Adrenal gland (tissue), 12 donors: ENCODE measurements around the gene SORBS2. TPM values are rescaled to one million over a fixed set of nuclear protein-coding genes. Genes with fewer than 3 reads are reported as not detected.

Experiments used
- DNase-seq, 7 donors: peaks; one replicate each; pipeline ENCODE4 v3.0.0-alpha.2; 2019 to 2020
- H3K27ac ChIP-seq, 5 donors: fragments of 200-600 bp; sonication (generic) in 4 of 5; 1 replicate in 3 of 5; 2 replicates in 2 of 5; pipeline versions ENCODE4 v1.5.1 to v1.8.0; 2016 to 2020; ENCODE audit warnings: mild to moderate bottlenecking in 1 of 5
- H3K27me3 ChIP-seq: fragments of 200-600 bp; 2 replicates; pipeline ENCODE4 v1.8.0; 2021
- H3K36me3 ChIP-seq, 2 donors: fragments of 200-600 bp; replicated peaks in 1 of 2; 1 replicate in 1 of 2; 2 replicates in 1 of 2; pipeline versions ENCODE4 v1.5.1 to v1.8.0; 2018 to 2022
- H3K4me1 ChIP-seq, 2 donors: fragments of 200-600 bp; replicated peaks in 1 of 2; 1 replicate in 1 of 2; 2 replicates in 1 of 2; pipeline versions ENCODE4 v1.5.1 to v1.8.0; 2018 to 2021
- H3K4me3 ChIP-seq, 4 donors: fragments of 200-600 bp; sonication (generic) in 3 of 4; one replicate each; pipeline ENCODE4 v1.5.1; 2016 to 2018
- H3K9me3 ChIP-seq, 3 donors: fragments of 200-600 bp; sonication (generic) in 1 of 3; replicated peaks in 1 of 3; 1 replicate in 2 of 3; 2 replicates in 1 of 3; pipeline versions ENCODE4 v1.5.1 to v1.8.0; 2016 to 2021
- POLR2A ChIP-seq, 2 donors: fragments of 450-650 bp; IDR thresholded peaks; one replicate each; pipeline ENCODE4 v1.6.1; 2017; ENCODE audit warnings: antibody characterized with exemption in 2 of 2, mild to moderate bottlenecking in 2 of 2, moderate library complexity in 1 of 2
- WGBS, 4 donors: extraction: QIAGEN DNeasy Blood & Tissue Kit in 2 of 4; methylation state at CpG; one replicate each; pipeline versions ENCODE4 v1.1.5 to v1.1.7; 2013 to 2017; 5-methylcytosine and 5-hydroxymethylcytosine counted together
- intact Hi-C, 2 donors: fragments of 100-400 bp; cut with DNase I; formaldehyde crosslinking; loops; one replicate each; pipeline versions ENCODE4 v1.14.1 to v1.15.0; 2022 to 2023
- polyA plus RNA-seq, 3 donors: library from polyadenylated mRNA; stranded (reverse); fragments of 200-250 nt in 2 of 3; fragments of 350-450 nt in 1 of 3; fragmentation: Illumina TruSeq in 1 of 3; extraction: RNeasy Lipid Tissue Mini Kit (QIAGEN cat#74804) in 1 of 3; gene quantifications; one replicate each; pipeline ENCODE4 v1.2.3, GENCODE V29; 2013 to 2014
- total RNA-seq, 9 donors: library from RNA; depleted of rRNA in 4 of 9; stranded (reverse); fragments of >200 nt in 4 of 9; fragments of 120-200 nt in 1 of 9; fragmentation: NEBNext Ultra II Directional in 1 of 9; extraction: Animal tissue kit (Norgen Biotek cat#: 25700) in 1 of 9; gene quantifications; one replicate each; pipeline versions ENCODE4 v1.1.0 to v1.2.4, GENCODE V29; 2013 to 2023
- TF ChIP-seq, protein P1 (sequence below), 6 experiments: fragments of 450-650 bp in 4 of 6; fragments of 200-600 bp in 2 of 6; sonication (generic) in 1 of 6; IDR thresholded peaks; 1 replicate in 5 of 6; 2 replicates in 1 of 6; pipeline versions ENCODE4 v1.5.1 to v1.8.0; 2016 to 2021; ENCODE audit warnings: antibody characterized with exemption in 6 of 6, mild to moderate bottlenecking in 2 of 6, moderate library complexity in 1 of 6
- donor health status: healthy with polysubstance abuse.
- donor health status: Bipolar disorder and iron deficiency.
- donor health status: DM: yes; HTN: yes; CAD: no.
- donor health status: DM: no; HTN: no; CAD: no.
- donor health status: DM: no; HTN: no; CAD: no.
- donor health status: DM: yes; HTN: yes; CAD: no.

Gene SORBS2
- total and polyA plus RNA-seq, 12 donors = 126 to 875 (median 582) TPM

- TF ChIP-seq, protein P1, sequence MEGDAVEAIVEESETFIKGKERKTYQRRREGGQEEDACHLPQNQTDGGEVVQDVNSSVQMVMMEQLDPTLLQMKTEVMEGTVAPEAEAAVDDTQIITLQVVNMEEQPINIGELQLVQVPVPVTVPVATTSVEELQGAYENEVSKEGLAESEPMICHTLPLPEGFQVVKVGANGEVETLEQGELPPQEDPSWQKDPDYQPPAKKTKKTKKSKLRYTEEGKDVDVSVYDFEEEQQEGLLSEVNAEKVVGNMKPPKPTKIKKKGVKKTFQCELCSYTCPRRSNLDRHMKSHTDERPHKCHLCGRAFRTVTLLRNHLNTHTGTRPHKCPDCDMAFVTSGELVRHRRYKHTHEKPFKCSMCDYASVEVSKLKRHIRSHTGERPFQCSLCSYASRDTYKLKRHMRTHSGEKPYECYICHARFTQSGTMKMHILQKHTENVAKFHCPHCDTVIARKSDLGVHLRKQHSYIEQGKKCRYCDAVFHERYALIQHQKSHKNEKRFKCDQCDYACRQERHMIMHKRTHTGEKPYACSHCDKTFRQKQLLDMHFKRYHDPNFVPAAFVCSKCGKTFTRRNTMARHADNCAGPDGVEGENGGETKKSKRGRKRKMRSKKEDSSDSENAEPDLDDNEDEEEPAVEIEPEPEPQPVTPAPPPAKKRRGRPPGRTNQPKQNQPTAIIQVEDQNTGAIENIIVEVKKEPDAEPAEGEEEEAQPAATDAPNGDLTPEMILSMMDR (IDR thresholded peaks at IDR 0.05) = no peak
- no peak for TF ChIP-seq POLR2A (IDR thresholded peaks at IDR 0.05)
- intact Hi-C loops = no loop called here
- peak overlapping the region in 2 of 5 donors; percentile 75 to 85 for H3K27ac ChIP-seq
- no peaks in the 10 kb centered on the region for H3K36me3 ChIP-seq
- H3K4me1 ChIP-seq = peaks cover 9 to 71% of the 10 kb centered on the region in 2 donors
- no peak for DNase-seq
- 84 to 94% (median 85%) methylated on average over 1 of the region's 1 CpG for WGBS, 4 donors
- no peaks in the 10 kb centered on the region for H3K27me3 ChIP-seq
- no peaks in the 10 kb centered on the region for H3K9me3 ChIP-seq
- H3K4me3 ChIP-seq = no peak overlapping the region
Measured at GRCh38 chr4:185713731-185714130, 98.3 kb downstream of the SORBS2 start.

GRCh38 chr4:185713272-185713671 is 98.7 kb downstream of the SORBS2 start:
- H3K27me3 ChIP-seq = no peaks in the 10 kb centered on the region
- no peaks in the 10 kb centered on the region for H3K36me3 ChIP-seq
- H3K4me3 ChIP-seq = no peak overlapping the region
- no peak for DNase-seq
- intact Hi-C loops = no loop called here
- TF ChIP-seq POLR2A (IDR thresholded peaks at IDR 0.05) = no peak
- TF ChIP-seq, protein P1 (IDR thresholded peaks at IDR 0.05) = no peak
- H3K9me3 ChIP-seq = no peaks in the 10 kb centered on the region
- peaks cover 9 to 71% of the 10 kb centered on the region in 2 donors for H3K4me1 ChIP-seq
- H3K27ac ChIP-seq = peak overlapping the region in 3 of 5 donors; percentile 5 to 85 (median 75)
- WGBS, 4 donors = 53 to 73% (median 71%) methylated on average over 5 of the region's 5 CpGs

- 68 to 91% (median 74%) methylated on average over 4 to 18 of the region's 18 CpGs for WGBS, 4 donors
Measured at GRCh38 chr4:185712350-185713024, 99.5 kb downstream of the SORBS2 start.

GRCh38 chr4:185711726-185712125 is 100.3 kb downstream of the SORBS2 start:
- intact Hi-C loops = no loop called here
- H3K27ac ChIP-seq = peak overlapping the region; percentile 9 to 85 (median 60)
- DNase-seq = peak in 1 of 7 donors; percentile 45

More at GRCh38 chr4:185712350-185713024, 99.5 kb downstream of the SORBS2 start:
- peak in 2 of 7 donors; percentile 31 to 40 for DNase-seq
- Histone ChIP-seq H3K4me1 (peaks cover 8 to 71% of the 10 kb centered on the region in 2 donors), H3K27ac (peak overlapping the region in 3 of 5 donors; percentile 45 to 85 (median 75)), H3K36me3 (no peaks in the 10 kb centered on the region), H3K9me3 (no peaks in the 10 kb centered on the region), H3K27me3 (no peaks in the 10 kb centered on the region), H3K4me3 (no peak overlapping the region)
- TF ChIP-seq, protein P1 (IDR thresholded peaks at IDR 0.05) = no peak
- no peak for TF ChIP-seq POLR2A (IDR thresholded peaks at IDR 0.05)
- intact Hi-C loops = no loop called here

More at GRCh38 chr4:185711726-185712125, 100.3 kb downstream of the SORBS2 start:
- H3K36me3 ChIP-seq = no peaks in the 10 kb centered on the region
- 65 to 88% (median 76%) methylated on average over 3 to 4 of the region's 4 CpGs for WGBS, 4 donors
- TF ChIP-seq POLR2A (IDR thresholded peaks at IDR 0.05) = no peak
- TF ChIP-seq, protein P1 (IDR thresholded peaks at IDR 0.05) = no peak
- H3K9me3 ChIP-seq = no peaks in the 10 kb centered on the region
- peaks cover 5 to 71% of the 10 kb centered on the region in 2 donors for H3K4me1 ChIP-seq
- no peaks in the 10 kb centered on the region for H3K27me3 ChIP-seq
- no peak overlapping the region for H3K4me3 ChIP-seq
